H1 (cell line): ENCODE measurements around the gene TTC28. TPM values are rescaled to one million over a fixed set of nuclear protein-coding genes. Genes with fewer than 3 reads are reported as not detected.

Experiments used
- CTCF ChIA-PET: fragments of 300-600 bp; sonication (Branson Sonifier 250); formaldehyde crosslinking; loops from one replicate; lab custom pipeline; 2021; ENCODE audit not compliant: partially characterized antibody; lab: Charles Lee
- POLR2A ChIA-PET: fragments of 300-600 bp; sonication (Branson Sonifier 250); formaldehyde crosslinking; loops from one replicate; lab custom pipeline; 2021; ENCODE audit warnings: inconsistent platforms; ENCODE audit not compliant: partially characterized antibody; lab: Charles Lee
- DNase-seq, 2 experiments: peaks; one replicate each; pipeline versions ENCODE4 v3.0.0 to v3.0.0-alpha.2; 2010 to 2022; ENCODE audit warnings: low spot score in 2 of 2, low read depth in 1 of 2, mixed read lengths in 1 of 2
- FAIRE-seq: peaks from 2 replicates; lab custom pipeline; 2011; peaks lifted over from hg19 to GRCh38; lab: Jason Lieb, UNC
- H2AFZ ChIP-seq: 2 replicates; pipeline ENCODE4 v1.8.1; 2012; ENCODE audit warnings: low read length, inconsistent platforms
- H2AK5ac ChIP-seq: 2 replicates; pipeline ENCODE4 v1.6.1; 2013; ENCODE audit warnings: low read depth, low read length
- H2BK120ac ChIP-seq: replicated peaks from 2 replicates; pipeline ENCODE3; 2013; ENCODE audit warnings: low read depth, low read length, inconsistent platforms
- H2BK12ac ChIP-seq: 2 replicates; pipeline ENCODE4 v1.6.1; 2013; ENCODE audit warnings: low read depth, low read length
- H2BK15ac ChIP-seq: 2 replicates; pipeline ENCODE4 v1.6.1; 2013; ENCODE audit warnings: low read length
- H2BK20ac ChIP-seq: 2 replicates; pipeline ENCODE4 v1.6.1; 2013; ENCODE audit warnings: low read length
- H2BK5ac ChIP-seq: 2 replicates; pipeline ENCODE4 v1.6.1; 2013; ENCODE audit warnings: low read depth, low read length
- H3K14ac ChIP-seq: 2 replicates; pipeline ENCODE4 v1.6.1; 2013; ENCODE audit warnings: inconsistent platforms; ENCODE audit not compliant: insufficient read length
- H3K18ac ChIP-seq: 2 replicates; pipeline ENCODE4 v1.6.1; 2013; ENCODE audit warnings: low read length; ENCODE audit errors: extremely low read depth
- H3K23ac ChIP-seq: 2 replicates; pipeline ENCODE4 v1.6.1; 2013; ENCODE audit warnings: inconsistent platforms; ENCODE audit not compliant: insufficient read length
- H3K23me2 ChIP-seq: 2 replicates; pipeline ENCODE4 v1.6.1; 2013; ENCODE audit warnings: low read depth, low read length
- H3K27ac ChIP-seq: 2 replicates; pipeline ENCODE4 v1.6.1; 2011; ENCODE audit warnings: low read depth, low read length, inconsistent platforms
- H3K27me3 ChIP-seq, 4 experiments: replicated peaks in 1 of 4; 1 replicate in 1 of 4; 2 replicates in 3 of 4; pipeline versions ENCODE4 v1.6.1 to v1.8.1; 2011 to 2013; ENCODE audit warnings: low read length in 3 of 4, mild to moderate bottlenecking in 3 of 4, inconsistent platforms in 2 of 4, mixed read lengths in 2 of 4, moderate library complexity in 1 of 4; ENCODE audit not compliant: control insufficient read depth in 3 of 4, insufficient read depth in 3 of 4; ENCODE audit errors: extremely low read depth in 1 of 4
- H3K36me3 ChIP-seq, 4 experiments: 2 replicates each; pipeline versions ENCODE4 v1.6.1 to v1.8.1; 2011 to 2013; ENCODE audit warnings: mild to moderate bottlenecking in 4 of 4, low read length in 3 of 4, moderate library complexity in 2 of 4, control low read depth in 1 of 4, inconsistent platforms in 1 of 4; ENCODE audit not compliant: insufficient read depth in 4 of 4, control insufficient read depth in 2 of 4
- H3K4ac ChIP-seq: replicated peaks from 2 replicates; pipeline ENCODE3; 2013; ENCODE audit warnings: low read length, low read depth, mixed read lengths, inconsistent platforms; ENCODE audit not compliant: insufficient read length
- H3K4me1 ChIP-seq, 4 experiments: replicated peaks in 1 of 4; 1 replicate in 1 of 4; 2 replicates in 3 of 4; pipeline versions ENCODE4 v1.6.1 to v1.8.1; 2011 to 2013; ENCODE audit warnings: low read length in 3 of 4, inconsistent platforms in 2 of 4, mixed read lengths in 1 of 4; ENCODE audit not compliant: insufficient read depth in 4 of 4, control insufficient read depth in 3 of 4
- H3K4me2 ChIP-seq, 2 experiments: 2 replicates each; pipeline versions ENCODE4 v1.6.1 to v1.8.1; 2011 to 2013; ENCODE audit warnings: low read depth in 2 of 2, low read length in 2 of 2, control low read depth in 1 of 2, inconsistent platforms in 1 of 2, mild to moderate bottlenecking in 1 of 2; ENCODE audit not compliant: insufficient read depth in 1 of 2
- H3K4me3 ChIP-seq, 4 experiments: fragments of 200-600, 300-600 bp in 1 of 4; sonication (generic), shearing (Covaris generic), sonication (Bioruptor Twin) in 1 of 4; 2 replicates each; pipeline versions ENCODE4 v1.5.1 to v1.8.1; 2011 to 2016; ENCODE audit warnings: low read length in 4 of 4, low read depth in 3 of 4, control low read depth in 2 of 4, inconsistent platforms in 2 of 4, mild to moderate bottlenecking in 2 of 4, mixed read lengths in 1 of 4, moderate library complexity in 1 of 4; ENCODE audit not compliant: insufficient read depth in 2 of 4; ENCODE audit errors: extremely low read depth in 1 of 4
- H3K56ac ChIP-seq: replicated peaks from 2 replicates; pipeline ENCODE3; 2013; ENCODE audit warnings: low read depth, mild to moderate bottlenecking, mixed read lengths, low read length, inconsistent platforms; ENCODE audit not compliant: insufficient read length
- H3K79me1 ChIP-seq: 2 replicates; pipeline ENCODE4 v1.6.1; 2013; ENCODE audit warnings: low read depth, low read length, control low read depth
- H3K79me2 ChIP-seq, 2 experiments: 2 replicates each; pipeline versions ENCODE4 v1.6.1 to v1.8.1; 2012 to 2013; ENCODE audit warnings: low read length in 2 of 2, mild to moderate bottlenecking in 2 of 2, inconsistent platforms in 1 of 2; ENCODE audit not compliant: insufficient read depth in 2 of 2, control insufficient read depth in 1 of 2
- H3K9ac ChIP-seq, 4 experiments: replicated peaks in 1 of 4; 1 replicate in 1 of 4; 2 replicates in 3 of 4; pipeline versions ENCODE4 v1.6.1 to v1.8.1; 2011 to 2013; ENCODE audit warnings: low read depth in 3 of 4, low read length in 3 of 4, control low read depth in 2 of 4, mild to moderate bottlenecking in 2 of 4, moderate library complexity in 2 of 4, inconsistent platforms in 1 of 4; ENCODE audit errors: extremely low read depth in 1 of 4
- H3K9me3 ChIP-seq, 2 experiments: 2 replicates each; pipeline versions ENCODE4 v1.6.1 to v1.8.1; 2012 to 2013; ENCODE audit warnings: mild to moderate bottlenecking in 2 of 2, moderate library complexity in 2 of 2, control low read depth in 1 of 2, inconsistent platforms in 1 of 2, low read depth in 1 of 2, low read length in 1 of 2, mixed read lengths in 1 of 2; ENCODE audit not compliant: insufficient read depth in 2 of 2
- H4K20me1 ChIP-seq, 2 experiments: replicated peaks in 1 of 2; 2 replicates each; pipeline versions ENCODE3 to v1.8.1; 2011 to 2013; ENCODE audit warnings: inconsistent platforms in 2 of 2, low read length in 2 of 2, mild to moderate bottlenecking in 1 of 2; ENCODE audit not compliant: insufficient read depth in 2 of 2, control insufficient read depth in 1 of 2
- H4K5ac ChIP-seq: 2 replicates; pipeline ENCODE4 v1.6.1; 2013; ENCODE audit warnings: low read length, low read depth, mixed read lengths, inconsistent platforms; ENCODE audit not compliant: insufficient read length
- H4K8ac ChIP-seq: 2 replicates; pipeline ENCODE4 v1.8.0; 2013; ENCODE audit warnings: mild to moderate bottlenecking, moderate library complexity, low read length, inconsistent platforms; ENCODE audit not compliant: insufficient read depth; ENCODE audit errors: extremely low read depth
- H4K91ac ChIP-seq: replicated peaks from 2 replicates; pipeline ENCODE3; 2013; ENCODE audit warnings: low read length, mixed read lengths, inconsistent platforms; ENCODE audit not compliant: insufficient read length
- CBX5 ChIP-seq: fragments of 300-800, 300-1000 bp; sonication (generic); IDR thresholded peaks from 2 replicates; pipeline ENCODE4 v1.7.1; 2016; ENCODE audit warnings: antibody characterized with exemption, low read length, low read depth
- CHD1 ChIP-seq: IDR thresholded peaks from 2 replicates; pipeline ENCODE4 v1.6.1; 2012; ENCODE audit warnings: low read depth, low read length, improper control_type of control experiment
- EGR1 ChIP-seq: IDR thresholded peaks from 2 replicates; pipeline ENCODE4 v1.6.1; 2011; ENCODE audit warnings: low read depth, low read length, borderline replicate concordance
- HDAC6 ChIP-seq: IDR thresholded peaks from one replicate; pipeline ENCODE4 v1.7.1; 2012; ENCODE audit warnings: low read depth, mild to moderate bottlenecking, inconsistent platforms, low read length, moderate library complexity
- JUN ChIP-seq: IDR thresholded peaks from 2 replicates; pipeline ENCODE4 v1.6.1; 2011; ENCODE audit warnings: low read depth, mild to moderate bottlenecking, improper control_type of control experiment, low read length
- JUND ChIP-seq: IDR thresholded peaks from 2 replicates; pipeline ENCODE4 v1.6.1; 2011; ENCODE audit warnings: mild to moderate bottlenecking, improper control_type of control experiment, low read length
- KDM5A ChIP-seq: fragments of 200-600 bp; IDR thresholded peaks from 2 replicates; pipeline ENCODE4 v1.7.1; 2012; ENCODE audit warnings: mild to moderate bottlenecking, low read length, inconsistent platforms, mixed read lengths
- NRF1 ChIP-seq: IDR thresholded peaks from 2 replicates; pipeline ENCODE4 v1.6.1; 2011; ENCODE audit warnings: mild to moderate bottlenecking, low read depth, low read length, improper control_type of control experiment
- RAD21 ChIP-seq, 2 experiments: IDR thresholded peaks in 1 of 2; conservative IDR thresholded peaks in 1 of 2; 2 replicates each; pipeline ENCODE4 v1.6.1; 2011; ENCODE audit warnings: low read depth in 2 of 2, low read length in 2 of 2, improper control_type of control experiment in 1 of 2, inconsistent platforms in 1 of 2, mild to moderate bottlenecking in 1 of 2, moderate library complexity in 1 of 2
- RBBP5 ChIP-seq: IDR thresholded peaks from 2 replicates; pipeline ENCODE4 v1.7.1; 2012; ENCODE audit warnings: low read depth, mild to moderate bottlenecking, inconsistent platforms, low read length, moderate library complexity, borderline replicate concordance
- SIRT6 ChIP-seq: IDR thresholded peaks from one replicate; pipeline ENCODE4 v1.7.1; 2012; ENCODE audit warnings: low read length, inconsistent platforms
- TCF12 ChIP-seq: IDR thresholded peaks from 2 replicates; pipeline ENCODE4 v1.6.1; 2011; ENCODE audit warnings: low read depth, mild to moderate bottlenecking, low read length
- TEAD4 ChIP-seq: IDR thresholded peaks from 2 replicates; pipeline ENCODE4 v1.6.1; 2012; ENCODE audit warnings: low read depth, low read length, inconsistent platforms, mixed read lengths
- WGBS, 2 experiments: shearing (Covaris generic) in 1 of 2; methylation state at CpG; one replicate each; pipeline versions ENCODE4 v1.1.6 to v1.1.7; 2013 to 2015; ENCODE audit warnings: low lambda C conversion rate in 2 of 2, mixed read lengths in 2 of 2, inconsistent platforms in 1 of 2, low coverage in 1 of 2, missing lambda C conversion rate in 1 of 2; ENCODE audit not compliant: insufficient replicate concordance in 2 of 2, insufficient coverage in 1 of 2, insufficient read length in 1 of 2; ENCODE audit errors: extremely low coverage in 1 of 2, missing lambda C conversion rate in 1 of 2; 5-methylcytosine and 5-hydroxymethylcytosine counted together
- polyA plus RNA-seq, 7 experiments: library from polyadenylated mRNA; depleted of rRNA in 3 of 7; stranded (reverse) in 5 of 7; unstranded in 2 of 7; fragments of >200 nt in 5 of 7; fragments of 200-250 nt in 2 of 7; gene quantifications; 1 replicate in 5 of 7; 2 replicates in 1 of 7; 4 replicates in 1 of 7; pipeline versions ENCODE4 v1.2.1 to v1.2.3, GENCODE V29; 2011 to 2013; ENCODE audit warnings: missing spikeins in 2 of 7, mixed read lengths in 2 of 7
- total RNA-seq: library from RNA; stranded (reverse); fragmentation: NEBNext Ultra II Directional; extraction: Animal tissue kit (Norgen Biotek cat#: 25700); gene quantifications from 2 replicates; pipeline ENCODE4 v1.2.1, GENCODE V29; 2021

The TTC28 gene
- total and polyA plus RNA-seq, 2 of the 8 experiments (the other 6 are each of a cell fraction or from before 2014, with no cell fraction given): 2.6 to 12.6 TPM

GRCh38 chr22:28402539-28402938 lies 277.1 kb downstream of the TTC28 start:
- no peak overlapping the region for H3K56ac ChIP-seq
- H3K4me3 ChIP-seq: no peak overlapping the region
- H3K27me3 ChIP-seq: no peaks in the 10 kb centered on the region
- H2BK120ac ChIP-seq: no peak overlapping the region
- no peaks in the 10 kb centered on the region for H4K20me1 ChIP-seq
- H2AK5ac ChIP-seq: no peak overlapping the region
- H2BK20ac ChIP-seq: no peak overlapping the region
- H3K4me1 ChIP-seq: no peaks in the 10 kb centered on the region
- H3K14ac ChIP-seq: no peak overlapping the region
- H4K5ac ChIP-seq: no peak overlapping the region
- H2BK15ac ChIP-seq: no peak overlapping the region
- ChIA-PET POLR2A (no interaction called here), CTCF (no interaction called here)
- no peak overlapping the region for H3K23ac ChIP-seq
- no peak for FAIRE-seq
- no peaks in the 10 kb centered on the region for H3K79me1 ChIP-seq
- H3K36me3 ChIP-seq: no peaks in the 10 kb centered on the region
- 88% methylated on average over 5 of the region's 5 CpGs; no CpG with 5 or more reads in 1 of the 2 experiments for WGBS, 2 experiments
- no peak overlapping the region for H2BK12ac ChIP-seq
- H3K4me2 ChIP-seq: no peak overlapping the region
- no peak overlapping the region for H3K9ac ChIP-seq
- no peak overlapping the region for H2AFZ ChIP-seq
- H3K23me2 ChIP-seq: no peaks in the 10 kb centered on the region
- no peaks in the 10 kb centered on the region for H3K79me2 ChIP-seq
- no peak overlapping the region for H2BK5ac ChIP-seq
- no peak overlapping the region for H4K8ac ChIP-seq
- DNase-seq: no peak
- H3K9me3 ChIP-seq: no peaks in the 10 kb centered on the region
- H3K18ac ChIP-seq: no peak overlapping the region
- no peak overlapping the region for H3K27ac ChIP-seq
- no peak overlapping the region for H4K91ac ChIP-seq
- H3K4ac ChIP-seq: no peak overlapping the region
- TF ChIP-seq JUN: no peak
- TF ChIP-seq CHD1: no peak
- TF ChIP-seq CBX5: no peak
- TF ChIP-seq RBBP5: no peak
- TF ChIP-seq SIRT6: no peak
- TF ChIP-seq NRF1: no peak
- TF ChIP-seq KDM5A: no peak
- no peak for TF ChIP-seq TCF12
- TF ChIP-seq RAD21 (IDR thresholded peaks at IDR 0.05 in 1 of 2, conservative IDR thresholded peaks at IDR 0.05 in 1 of 2; ENCODE audit: low read depth in 2 of 2, low read length in 2 of 2): no peak
- TF ChIP-seq HDAC6: no peak
- TF ChIP-seq JUND: no peak
- no peak for TF ChIP-seq EGR1
- TF ChIP-seq TEAD4: no peak
